Aorta (tissue), 5 donors: ENCODE measurements around the gene UNC5CL. TPM values are rescaled to one million over a fixed set of nuclear protein-coding genes. Genes with fewer than 3 reads are reported as not detected.
A peak's percentile ranks its signal among the peaks of the same experiment; 100 is the strongest.
"Not testable (repeated sequence)": the region's sequence is repeated elsewhere in the genome, so short reads cannot be mapped to it uniquely, and the experiment has no call there.

Source experiments
- ATAC-seq: fragments of 200-7000 bp; cut with Tn5 transposase; one replicate; pipeline ENCODE4 v1.9.1; 2022; ENCODE audit warnings: moderate library complexity; ENCODE audit not compliant: low FRiP score
- DNase-seq, 2 donors: peaks; one replicate each; pipeline ENCODE4 v3.0.0-alpha.2; 2020
- H3K27ac ChIP-seq, 2 donors: one replicate each; pipeline ENCODE4 v1.5.1; 2013; ENCODE audit warnings: low read length in 2 of 2, mild to moderate bottlenecking in 2 of 2, moderate library complexity in 2 of 2, control low read depth in 1 of 2, inconsistent platforms in 1 of 2, low read depth in 1 of 2
- H3K27me3 ChIP-seq, 2 donors: one replicate each; pipeline ENCODE4 v1.6.1; 2013; ENCODE audit warnings: control low read depth in 1 of 2, low read length in 1 of 2, mild to moderate bottlenecking in 1 of 2, moderate library complexity in 1 of 2; ENCODE audit not compliant: insufficient read depth in 2 of 2, control insufficient read depth in 1 of 2
- H3K36me3 ChIP-seq, 2 donors: one replicate each; pipeline ENCODE4 v1.6.1; 2013; ENCODE audit warnings: control low read depth in 1 of 2, low read length in 1 of 2, mild to moderate bottlenecking in 1 of 2; ENCODE audit not compliant: insufficient read depth in 2 of 2, control insufficient read depth in 1 of 2
- H3K4me1 ChIP-seq, 2 donors: one replicate each; pipeline ENCODE4 v1.6.1; 2013; ENCODE audit warnings: low read length in 2 of 2, control low read depth in 1 of 2, mild to moderate bottlenecking in 1 of 2, moderate library complexity in 1 of 2; ENCODE audit not compliant: insufficient read depth in 2 of 2, control insufficient read depth in 1 of 2
- H3K4me3 ChIP-seq, 2 donors: one replicate each; pipeline ENCODE4 v1.5.1; 2013; ENCODE audit warnings: low read length in 2 of 2, control low read depth in 1 of 2, mild to moderate bottlenecking in 1 of 2
- H3K9me3 ChIP-seq: one replicate; pipeline ENCODE4 v1.6.1; 2013; ENCODE audit warnings: mild to moderate bottlenecking, low read length; ENCODE audit not compliant: control insufficient read depth
- WGBS, 2 donors: extraction: QIAGEN DNeasy Blood & Tissue Kit; methylation state at CpG; one replicate each; pipeline ENCODE4 v1.1.7; 2013; 5-methylcytosine and 5-hydroxymethylcytosine counted together
- intact Hi-C, 2 donors: fragments of 100-400 bp; cut with DNase I; formaldehyde crosslinking; loops; one replicate each; pipeline versions ENCODE4 v1.14.2 to v1.15.0; 2022
- polyA plus RNA-seq, 2 donors: library from polyadenylated mRNA; stranded (reverse); fragments of 200-250 nt; gene quantifications; one replicate each; pipeline ENCODE4 v1.2.3, GENCODE V29; 2013
- total RNA-seq, 2 donors: library from RNA; stranded (reverse); fragmentation: NEBNext Ultra II Directional; extraction: Animal tissue kit (Norgen Biotek cat#: 25700); gene quantifications; one replicate each; pipeline ENCODE4 v1.2.1, GENCODE V29; 2021
- donor health status: healthy with polysubstance abuse.
- donor health status: Bipolar disorder and iron deficiency.
- donor health status: DM: no; HTN: no; CAD: no.
- donor health status: DM: no; HTN: no; CAD: no.
- donor health status: DM: yes; HTN: yes; CAD: no.

The UNC5CL gene
- total and polyA plus RNA-seq, 4 donors = 0.72 to 1.4 (median 1.00) TPM

DNA sequence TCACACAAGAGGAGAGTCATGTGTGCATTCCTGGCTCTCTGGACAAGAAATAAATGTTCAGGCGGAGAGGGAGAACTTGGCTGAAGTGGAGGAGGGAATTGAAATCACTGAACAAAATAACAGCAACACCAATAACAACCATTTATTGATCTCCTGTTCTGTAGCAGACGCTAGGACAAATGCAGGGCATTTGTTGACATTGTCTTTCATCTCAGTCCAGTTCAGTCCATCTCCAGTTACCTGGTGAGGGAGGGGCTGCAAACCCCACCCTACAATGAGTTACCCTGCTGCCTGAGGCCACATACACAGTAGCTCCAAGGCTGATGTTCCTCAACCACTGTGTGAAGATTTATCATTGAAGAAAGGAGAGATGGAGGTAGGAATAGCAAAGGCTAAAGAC lies 27.3 kb downstream of the UNC5CL start:
- Histone ChIP-seq H3K4me3 (no peak overlapping the region), H3K36me3 (no peaks in the 10 kb centered on the region), H3K27ac (no peak overlapping the region), H3K9me3 (no peaks in the 10 kb centered on the region), H3K4me1 (no peaks in the 10 kb centered on the region), H3K27me3 (no peaks in the 10 kb centered on the region)
- DNase-seq = no peak
- no peak for ATAC-seq
- intact Hi-C loops = no loop called here
- WGBS, 2 donors = 79 to 90% methylated on average over 2 of the region's 2 CpGs

DNA sequence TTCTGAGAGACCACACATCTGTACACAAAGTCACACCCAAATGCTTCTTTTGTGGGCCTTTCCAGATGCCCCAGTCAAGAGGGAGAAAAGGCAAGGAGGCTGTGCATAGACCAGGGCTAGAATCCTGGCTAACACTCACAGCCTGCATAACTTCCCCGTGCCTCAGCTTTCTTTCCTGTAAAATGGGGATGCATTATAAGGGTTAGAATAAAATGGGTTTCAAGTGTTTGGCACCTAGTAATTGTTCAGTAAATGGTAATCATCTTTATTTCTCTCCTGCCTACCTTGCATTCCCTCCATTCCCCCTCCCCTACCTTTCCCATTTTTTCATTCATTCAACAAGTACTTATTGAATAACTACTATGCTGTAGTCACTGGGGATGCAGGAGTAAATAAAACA lies 29.4 kb downstream of the UNC5CL start:
- Histone ChIP-seq H3K36me3 (no peaks in the 10 kb centered on the region), H3K4me1 (no peaks in the 10 kb centered on the region), H3K9me3 (no peaks in the 10 kb centered on the region), H3K4me3 (no peak overlapping the region), H3K27me3 (no peaks in the 10 kb centered on the region), H3K27ac (no peak overlapping the region)
- DNase-seq = no peak
- intact Hi-C loops = no loop called here
- WGBS, 2 donors = 97 to 100% methylated on average over 1 of the region's 1 CpG
- ATAC-seq = no peak

DNA sequence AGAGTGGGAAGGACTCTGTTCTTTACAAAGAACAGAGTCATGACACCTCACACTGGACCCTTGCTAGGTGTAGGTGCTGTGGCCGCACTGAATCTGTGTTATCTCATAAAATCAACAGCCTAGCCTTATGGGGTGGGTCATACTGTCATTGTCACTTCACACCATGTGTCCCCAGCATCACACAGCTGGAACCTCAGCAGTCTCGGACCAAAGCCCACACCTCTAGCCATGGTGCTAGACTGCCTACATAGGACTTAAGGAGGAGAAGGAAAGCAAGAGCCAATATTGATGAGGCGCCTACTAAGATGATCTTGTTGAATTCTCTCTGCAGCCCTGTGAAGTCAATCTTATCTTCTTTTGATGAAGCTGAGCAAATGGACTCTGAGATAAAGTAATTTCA lies 31.0 kb downstream of the UNC5CL start:
- no peak overlapping the region for H3K27ac ChIP-seq
- ATAC-seq (no peak), DNase-seq (no peak)
- no peaks in the 10 kb centered on the region for H3K4me1 ChIP-seq
- H3K9me3 ChIP-seq = no peaks in the 10 kb centered on the region
- no peaks in the 10 kb centered on the region for H3K36me3 ChIP-seq
- no peaks in the 10 kb centered on the region for H3K27me3 ChIP-seq
- intact Hi-C loops = no loop called here
- H3K4me3 ChIP-seq = no peak overlapping the region
- WGBS, 2 donors = 89 to 93% methylated on average over 3 of the region's 3 CpGs

DNA sequence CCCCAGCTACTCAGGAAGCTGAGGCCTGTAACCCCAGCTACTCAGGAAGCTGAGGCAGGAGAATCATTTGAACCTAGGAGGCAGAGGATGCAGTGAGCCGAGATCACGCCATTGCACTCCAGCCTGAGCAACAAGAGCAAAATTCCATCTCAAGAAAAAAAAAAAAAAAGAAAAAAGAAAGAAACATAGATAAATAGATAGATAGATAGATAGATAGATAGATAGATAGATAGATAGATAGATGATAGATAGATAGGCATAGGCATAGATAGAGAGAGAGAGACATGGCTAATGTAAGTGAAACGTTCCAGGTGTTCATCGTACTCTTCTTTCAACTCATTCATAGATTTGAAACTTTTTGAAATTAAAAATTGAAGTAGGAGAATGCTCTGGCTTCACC lies 32.0 kb downstream of the UNC5CL start:
- DNase-seq, ATAC-seq, H3K36me3 ChIP-seq, H3K9me3 ChIP-seq, H3K4me1 ChIP-seq, H3K4me3 ChIP-seq, H3K27me3 ChIP-seq, H3K27ac ChIP-seq: not testable (repeated sequence)
- intact Hi-C loops = loop anchor here in 1 of 2 donors (1.0 to 2.0 kb wide), 2 partner anchors 21 to 60 kb away; no protein-coding TSS in a partner anchor
- 94 to 98% methylated on average over 4 of the region's 4 CpGs for WGBS, 2 donors

DNA sequence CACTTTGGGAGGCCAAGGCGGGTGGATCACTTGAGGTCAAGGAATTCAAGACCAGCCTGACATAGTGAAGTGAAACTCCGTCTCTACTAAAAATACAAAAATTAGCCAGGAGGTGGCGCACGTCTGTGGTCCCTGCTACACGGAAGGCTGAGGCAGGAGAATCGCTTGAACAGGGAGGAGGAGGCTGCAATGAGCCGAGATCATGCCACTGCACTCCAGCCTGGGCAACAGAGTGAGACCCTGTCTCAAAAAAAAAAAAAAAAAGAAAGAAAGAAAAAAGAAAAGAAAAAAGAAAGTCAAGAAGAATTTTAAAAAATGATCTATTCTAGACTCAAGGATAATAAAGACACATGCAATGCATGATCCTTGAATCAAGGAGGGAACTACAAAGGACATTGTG lies 32.8 kb downstream of the UNC5CL start:
- DNase-seq (peak in 1 of 2 donors; percentile 51), ATAC-seq (peak; percentile 72)
- intact Hi-C loops = loop anchor here in 1 of 2 donors (1.0 to 2.0 kb wide), 2 partner anchors 22 to 61 kb away; no protein-coding TSS in a partner anchor
- WGBS, 2 donors = 6 to 8% methylated on average over 7 of the region's 7 CpGs
- not testable (repeated sequence) for H3K4me3 ChIP-seq, H3K36me3 ChIP-seq, H3K27ac ChIP-seq, H3K4me1 ChIP-seq, H3K27me3 ChIP-seq, H3K9me3 ChIP-seq

DNA sequence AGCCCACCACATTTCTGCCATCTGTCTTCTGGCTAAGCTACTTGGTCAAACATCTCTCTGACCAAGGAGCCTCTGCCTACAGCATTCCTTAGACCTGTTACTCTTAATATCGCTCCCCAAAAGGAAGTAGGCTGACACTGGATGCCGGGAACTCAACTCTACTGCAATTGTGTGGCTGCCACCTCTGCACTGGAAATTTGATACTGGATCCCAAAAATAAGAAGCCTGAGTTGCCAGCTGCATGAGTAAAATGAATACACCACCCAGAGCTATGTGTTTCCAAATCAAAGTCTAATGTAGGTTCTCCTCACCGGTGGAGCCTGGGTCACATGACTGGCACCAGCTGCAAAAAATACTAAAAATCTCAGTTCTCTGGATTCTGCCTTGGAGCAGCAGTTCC lies 36.9 kb downstream of the UNC5CL start:
- ATAC-seq = no peak
- WGBS, 2 donors = 46 to 47% methylated on average over 3 of the region's 3 CpGs
- Histone ChIP-seq H3K4me3 (no peak overlapping the region), H3K36me3 (no peaks in the 10 kb centered on the region), H3K27ac (no peak overlapping the region), H3K9me3 (no peaks in the 10 kb centered on the region), H3K4me1 (no peaks in the 10 kb centered on the region), H3K27me3 (no peaks in the 10 kb centered on the region)
- no peak for DNase-seq
- intact Hi-C loops = no loop called here

DNA sequence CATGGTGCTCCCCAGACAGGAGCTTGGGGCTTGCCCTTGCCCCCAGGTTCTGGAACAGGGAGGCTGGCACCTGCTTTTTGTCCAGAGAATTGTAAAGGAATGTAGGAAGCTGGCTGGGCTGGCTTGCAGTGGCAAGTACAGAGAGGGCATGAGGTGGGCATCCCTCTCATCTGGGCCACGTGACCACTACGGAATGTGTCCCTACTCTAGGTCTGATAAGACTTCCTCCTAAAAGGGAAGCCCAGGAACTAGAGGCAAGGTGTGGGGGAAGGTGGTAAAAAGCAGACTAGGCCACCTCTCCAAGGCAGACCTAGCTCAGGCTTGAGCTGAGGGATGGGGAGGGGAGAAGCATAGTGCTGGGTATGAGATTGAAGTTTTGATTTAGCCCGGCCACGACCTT lies 38.8 kb downstream of the UNC5CL start:
- Histone ChIP-seq H3K4me3 (no peak overlapping the region), H3K36me3 (no peaks in the 10 kb centered on the region), H3K27me3 (no peaks in the 10 kb centered on the region), H3K9me3 (no peaks in the 10 kb centered on the region), H3K27ac (no peak overlapping the region), H3K4me1 (peaks cover 0 to 4% of the 10 kb centered on the region in 2 donors)
- DNase-seq (no peak), ATAC-seq (no peak)
- 76 to 82% methylated on average over 4 of the region's 4 CpGs for WGBS, 2 donors
- intact Hi-C loops = no loop called here

DNA sequence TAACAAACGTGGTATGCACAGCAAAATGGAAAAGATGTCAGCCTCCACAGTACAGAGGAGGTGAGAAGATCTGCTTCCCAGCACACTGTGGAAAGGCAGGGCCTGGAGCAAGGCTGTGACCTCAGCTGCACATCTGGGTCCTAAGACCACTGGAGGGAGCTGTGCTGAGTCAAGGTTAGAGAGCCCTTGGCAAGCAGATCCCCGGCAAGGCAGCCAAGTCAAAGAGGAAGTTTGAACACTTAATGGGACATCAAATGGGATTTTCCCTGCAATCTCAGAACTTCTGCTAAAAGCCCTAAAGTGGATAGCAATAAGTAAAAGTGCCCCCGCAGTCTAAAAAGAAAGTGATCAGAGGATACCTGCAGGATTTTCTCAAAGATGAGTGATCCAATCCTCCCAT lies 39.5 kb downstream of the UNC5CL start:
- Histone ChIP-seq H3K27me3 (no peaks in the 10 kb centered on the region), H3K9me3 (no peaks in the 10 kb centered on the region), H3K36me3 (no peaks in the 10 kb centered on the region), H3K4me3 (no peak overlapping the region), H3K27ac (no peak overlapping the region), H3K4me1 (peaks cover 0 to 4% of the 10 kb centered on the region in 2 donors)
- DNase-seq = peak in 1 of 2 donors; percentile 81
- ATAC-seq = peak; percentile 79
- intact Hi-C loops = no loop called here
- 46 to 47% methylated on average over 3 of the region's 3 CpGs for WGBS, 2 donors

DNA sequence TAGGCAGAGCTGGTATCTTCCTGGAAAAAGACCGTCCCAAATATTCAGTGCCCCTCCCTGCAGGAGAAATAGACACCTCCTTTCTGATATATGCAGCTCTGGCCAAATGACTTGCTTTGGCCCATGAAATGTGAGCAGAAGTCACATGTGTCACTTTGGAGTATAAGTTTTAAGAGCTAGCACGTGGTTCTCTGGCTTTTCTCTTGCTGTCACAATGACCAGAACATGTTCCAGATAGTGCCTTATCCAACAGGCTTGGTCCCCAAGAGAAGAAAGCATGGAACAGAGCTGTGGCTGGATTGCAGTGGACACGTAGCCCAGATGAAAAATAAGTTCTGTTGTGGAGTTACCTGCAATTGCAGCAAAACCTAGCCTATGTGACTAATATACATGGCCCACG lies 40.4 kb downstream of the UNC5CL start:
- intact Hi-C loops = no loop called here
- Histone ChIP-seq H3K27me3 (no peaks in the 10 kb centered on the region), H3K9me3 (no peaks in the 10 kb centered on the region), H3K4me1 (peaks cover 0 to 4% of the 10 kb centered on the region in 2 donors), H3K36me3 (no peaks in the 10 kb centered on the region), H3K4me3 (no peak overlapping the region), H3K27ac (no peak overlapping the region)
- ATAC-seq (no peak), DNase-seq (no peak)
- WGBS, 2 donors = 88 to 90% methylated on average over 4 of the region's 4 CpGs
